Stomach (tissue), 4 donors: ENCODE data around the gene DPYSL5.

Source experiments
- CTCF ChIP-seq, 7 experiments: fragments of 450-650 bp in 4 of 7; fragments of 200-600 bp in 3 of 7; sonication (generic) in 3 of 7; IDR thresholded peaks; one replicate each; pipeline ENCODE4 v1.5.1; 2016 to 2019; ENCODE audit warnings: antibody characterized with exemption in 7 of 7, control low read depth in 2 of 7, mild to moderate bottlenecking in 1 of 7
- POLR2A ChIP-seq, 4 donors: fragments of 450-650 bp; IDR thresholded peaks; one replicate each; pipeline ENCODE4 v1.6.1; 2016; ENCODE audit warnings: antibody characterized with exemption in 4 of 4, control low read depth in 2 of 4, mild to moderate bottlenecking in 1 of 4, moderate library complexity in 1 of 4

DNA sequence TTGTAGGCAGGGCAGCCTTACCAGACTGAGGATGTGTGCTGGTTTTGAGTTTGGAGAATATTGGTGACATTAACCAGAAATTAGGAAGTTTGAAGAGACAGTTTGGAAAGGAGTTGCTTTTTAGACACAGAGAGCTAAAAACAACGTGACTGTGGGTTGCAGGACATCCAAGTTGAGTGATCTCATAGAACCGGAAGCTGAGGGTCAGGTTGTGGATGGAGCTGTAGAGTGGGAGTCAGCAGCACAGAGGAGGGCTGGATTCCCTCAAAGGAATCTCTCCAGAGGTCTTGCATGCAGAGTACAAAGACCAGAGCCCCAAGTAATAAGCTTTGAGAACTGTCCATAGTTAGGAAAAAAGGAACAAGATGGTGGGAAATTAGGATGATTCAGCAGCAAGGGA, 131.8 kb downstream of the DPYSL5 start:
- TF ChIP-seq CTCF (IDR thresholded peaks at IDR 0.05) (no peak), POLR2A (IDR thresholded peaks at IDR 0.05) (no peak)
